22Rv1 (cell line): ENCODE data around the gene MAP3K4.

Source experiments
- H3K27ac ChIP-seq: fragments of 450-650 bp; 2 replicates; pipeline ENCODE4 v1.5.1; 2017
- ZFX ChIP-seq: fragments of 450-650 bp; IDR thresholded peaks from 2 replicates; pipeline ENCODE4 v1.6.1; 2017; ENCODE audit warnings: antibody characterized with exemption, borderline replicate concordance
- TF ChIP-seq, protein P1 (sequence below): fragments of 450-650 bp; IDR thresholded peaks from 2 replicates; pipeline ENCODE4 v1.5.1; 2017; ENCODE audit warnings: mild to moderate bottlenecking

MAP3K4 gene

DNA sequence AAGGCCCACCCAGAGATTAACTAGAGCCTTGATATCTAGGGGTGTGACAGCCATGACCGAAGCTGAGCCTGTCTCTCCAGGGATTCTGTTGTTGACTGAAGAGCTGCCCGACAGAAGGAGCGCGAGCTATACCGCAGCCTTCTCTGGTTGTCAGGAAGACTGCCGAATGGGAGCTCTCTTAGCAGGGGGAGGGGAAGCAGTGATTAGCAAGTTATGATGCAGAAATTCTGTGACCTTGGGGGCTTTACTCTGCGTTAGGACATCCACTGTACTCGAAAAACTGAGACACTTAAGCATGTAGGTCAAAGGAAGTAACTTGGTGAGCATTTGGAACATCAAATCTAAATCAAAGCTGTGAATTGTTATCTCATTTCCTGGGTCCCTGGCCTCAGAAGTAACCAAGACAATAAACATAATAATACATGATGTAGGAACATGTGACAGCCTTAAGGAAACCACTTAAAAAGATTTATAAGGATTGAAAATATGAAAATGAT lies 84.7 kb downstream of the MAP3K4 start:
- H3K27ac ChIP-seq, result no peak overlapping the region
- TF ChIP-seq ZFX, result no peak
- TF ChIP-seq, protein P1, sequence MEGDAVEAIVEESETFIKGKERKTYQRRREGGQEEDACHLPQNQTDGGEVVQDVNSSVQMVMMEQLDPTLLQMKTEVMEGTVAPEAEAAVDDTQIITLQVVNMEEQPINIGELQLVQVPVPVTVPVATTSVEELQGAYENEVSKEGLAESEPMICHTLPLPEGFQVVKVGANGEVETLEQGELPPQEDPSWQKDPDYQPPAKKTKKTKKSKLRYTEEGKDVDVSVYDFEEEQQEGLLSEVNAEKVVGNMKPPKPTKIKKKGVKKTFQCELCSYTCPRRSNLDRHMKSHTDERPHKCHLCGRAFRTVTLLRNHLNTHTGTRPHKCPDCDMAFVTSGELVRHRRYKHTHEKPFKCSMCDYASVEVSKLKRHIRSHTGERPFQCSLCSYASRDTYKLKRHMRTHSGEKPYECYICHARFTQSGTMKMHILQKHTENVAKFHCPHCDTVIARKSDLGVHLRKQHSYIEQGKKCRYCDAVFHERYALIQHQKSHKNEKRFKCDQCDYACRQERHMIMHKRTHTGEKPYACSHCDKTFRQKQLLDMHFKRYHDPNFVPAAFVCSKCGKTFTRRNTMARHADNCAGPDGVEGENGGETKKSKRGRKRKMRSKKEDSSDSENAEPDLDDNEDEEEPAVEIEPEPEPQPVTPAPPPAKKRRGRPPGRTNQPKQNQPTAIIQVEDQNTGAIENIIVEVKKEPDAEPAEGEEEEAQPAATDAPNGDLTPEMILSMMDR, result no peak

DNA sequence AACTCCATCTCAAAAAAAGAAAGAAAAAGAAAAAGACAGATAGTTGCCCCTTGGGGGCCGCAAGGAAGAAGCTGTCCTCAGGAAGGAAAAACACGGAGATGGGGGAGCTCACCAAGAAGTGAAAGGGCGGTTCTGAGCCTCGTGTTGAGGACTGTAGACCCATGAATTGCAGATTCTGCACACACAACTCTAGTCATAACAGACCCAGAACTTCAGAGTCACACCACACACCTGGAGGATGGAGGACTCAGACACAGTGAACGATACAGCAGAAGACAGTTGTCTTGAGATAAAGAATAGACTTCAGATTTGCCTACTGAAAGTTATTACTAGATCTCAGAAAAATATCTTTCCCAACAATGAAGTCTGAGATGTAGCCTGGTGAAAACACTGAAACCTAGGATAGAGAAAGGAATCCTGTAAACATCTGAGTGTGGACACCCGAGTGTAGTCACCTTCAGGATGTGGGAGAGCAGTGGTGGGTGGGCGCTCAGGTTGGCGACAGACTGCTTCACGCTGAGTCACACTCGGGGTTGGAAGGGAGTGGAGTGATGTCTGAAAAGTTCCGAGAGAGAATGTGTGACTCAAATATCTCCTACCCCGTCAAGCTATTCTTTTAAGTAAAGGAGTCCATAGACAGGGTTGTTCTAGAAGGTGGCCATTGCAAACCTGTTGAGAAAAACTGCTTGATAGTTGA lies 88.1 kb downstream of the MAP3K4 start:
- TF ChIP-seq ZFX, result no peak
- TF ChIP-seq, protein P1, result no peak
- H3K27ac ChIP-seq, result no peak overlapping the region

DNA sequence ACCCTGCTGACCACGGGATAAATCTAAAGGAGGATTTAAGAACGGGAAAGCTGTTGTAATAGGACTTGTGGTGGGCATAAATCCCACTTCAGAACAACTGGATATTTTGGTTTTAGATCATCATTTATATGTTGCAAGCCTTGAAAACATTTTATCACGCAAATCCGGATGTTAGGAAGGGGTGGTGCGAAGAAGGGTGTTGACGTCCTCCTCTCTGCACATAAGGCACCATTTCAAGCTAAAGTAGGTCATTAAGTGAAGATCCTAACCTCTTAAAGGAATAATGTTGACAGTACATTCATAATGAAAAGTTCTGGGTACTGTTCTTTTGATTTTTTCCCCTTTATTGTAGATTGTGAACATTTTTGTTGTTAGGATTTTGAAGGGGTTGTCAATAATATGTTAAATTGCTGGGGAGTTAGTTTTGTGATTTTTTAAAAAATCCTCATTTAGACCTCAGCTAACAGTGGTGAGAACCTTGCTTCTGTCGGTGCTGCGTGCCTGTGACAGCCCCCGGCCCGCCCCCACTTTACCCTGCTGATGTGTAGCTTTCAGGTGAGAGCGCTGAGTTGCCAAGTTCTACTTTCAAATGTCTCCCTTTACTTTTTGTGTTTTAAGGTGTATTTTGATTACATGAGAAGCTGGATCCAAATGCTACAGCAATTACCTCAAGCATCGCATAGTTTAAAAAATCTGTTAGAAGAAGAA lies 88.8 kb downstream of the MAP3K4 start:
- TF ChIP-seq ZFX, result no peak
- TF ChIP-seq, protein P1, result no peak
- no peak overlapping the region for H3K27ac ChIP-seq

DNA sequence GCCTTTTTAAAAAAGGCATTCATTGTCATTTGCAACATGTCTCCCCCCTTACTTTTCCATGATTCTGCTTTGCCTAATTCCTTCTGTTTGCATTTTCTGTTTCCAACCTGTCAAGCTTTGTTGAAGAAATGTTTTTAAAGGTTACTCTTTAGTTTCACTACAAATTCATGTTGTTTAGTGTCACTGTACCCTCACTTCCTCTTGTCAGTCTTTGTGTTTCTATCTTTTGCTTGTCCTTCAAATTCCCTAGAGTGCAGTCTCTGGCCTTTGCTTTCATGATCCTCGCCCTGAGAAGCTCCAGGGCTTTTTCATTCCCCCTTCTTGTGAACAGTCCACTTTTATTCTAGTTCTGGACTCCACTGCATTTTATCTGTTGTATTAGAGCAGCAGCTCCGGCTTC lies 90.6 kb downstream of the MAP3K4 start:
- TF ChIP-seq, protein P1, result no peak
- no peak for TF ChIP-seq ZFX
- H3K27ac ChIP-seq, result no peak overlapping the region

DNA sequence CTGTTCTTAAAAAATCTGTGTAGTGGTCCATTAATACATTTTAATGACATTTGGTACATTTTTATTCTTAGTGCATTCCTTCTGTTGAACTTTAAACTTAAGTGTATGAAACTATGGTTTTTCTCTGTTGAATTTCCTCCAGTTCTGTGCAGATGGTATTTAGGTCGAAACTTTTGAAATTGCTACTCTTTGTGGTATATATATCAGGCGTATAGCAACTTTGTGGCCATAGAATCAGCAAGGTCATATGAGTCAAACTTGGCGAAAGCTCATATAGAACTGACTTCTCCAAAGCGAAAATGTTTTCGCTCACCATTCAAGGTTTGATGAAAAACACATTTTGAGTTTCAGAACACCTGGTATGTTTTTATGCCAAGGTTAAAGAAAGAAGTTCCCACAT lies 93.7 kb downstream of the MAP3K4 start:
- no peak overlapping the region for H3K27ac ChIP-seq
- no peak for TF ChIP-seq ZFX
- TF ChIP-seq, protein P1, result no peak

DNA sequence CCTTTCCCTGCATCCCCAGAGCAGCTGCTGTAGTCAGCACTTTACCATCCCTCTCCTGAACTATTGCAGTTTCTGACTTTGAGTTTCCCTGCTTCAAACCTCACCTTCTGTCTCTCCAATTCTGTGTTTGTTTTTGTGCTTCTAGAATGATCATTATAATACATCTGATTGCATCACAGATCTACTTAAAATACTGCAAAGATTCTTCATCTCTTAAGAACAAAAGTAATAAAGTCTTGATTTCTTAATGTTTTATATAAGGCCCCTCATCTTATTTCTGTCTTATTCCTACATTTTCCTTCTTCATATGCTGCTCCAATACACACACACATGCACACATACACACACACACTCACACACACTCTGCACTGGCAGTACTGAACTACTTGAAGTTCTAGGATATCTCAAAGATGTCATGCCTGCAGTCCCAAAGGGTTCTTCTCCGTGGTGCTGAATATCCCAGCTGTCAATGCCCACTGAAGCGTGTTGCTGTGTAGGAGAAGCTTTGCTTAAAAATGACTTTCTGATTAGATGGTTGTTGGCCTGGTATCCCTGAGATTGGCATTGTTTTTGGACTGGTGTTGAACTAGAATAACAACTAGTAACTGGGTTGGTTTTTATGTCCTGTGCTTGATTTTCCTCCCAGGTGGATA lies 97.2 kb downstream of the MAP3K4 start:
- no peak overlapping the region for H3K27ac ChIP-seq
- TF ChIP-seq, protein P1, result no peak
- TF ChIP-seq ZFX, result no peak
